Stimulated activated CD8-positive, alpha-beta memory T cell treated with anti-CD3 and anti-CD28 coated beads, Interleukin-15, amount 100 ng/mL, for 4 hours (primary cell): ENCODE results near the gene NRARP.

Source experiments
- DNase-seq, 2 donors: peaks; one replicate each; pipeline ENCODE4 v3.0.0-alpha.2; 2020; ENCODE audit warnings: low read depth in 2 of 2

Gene NRARP

DNA sequence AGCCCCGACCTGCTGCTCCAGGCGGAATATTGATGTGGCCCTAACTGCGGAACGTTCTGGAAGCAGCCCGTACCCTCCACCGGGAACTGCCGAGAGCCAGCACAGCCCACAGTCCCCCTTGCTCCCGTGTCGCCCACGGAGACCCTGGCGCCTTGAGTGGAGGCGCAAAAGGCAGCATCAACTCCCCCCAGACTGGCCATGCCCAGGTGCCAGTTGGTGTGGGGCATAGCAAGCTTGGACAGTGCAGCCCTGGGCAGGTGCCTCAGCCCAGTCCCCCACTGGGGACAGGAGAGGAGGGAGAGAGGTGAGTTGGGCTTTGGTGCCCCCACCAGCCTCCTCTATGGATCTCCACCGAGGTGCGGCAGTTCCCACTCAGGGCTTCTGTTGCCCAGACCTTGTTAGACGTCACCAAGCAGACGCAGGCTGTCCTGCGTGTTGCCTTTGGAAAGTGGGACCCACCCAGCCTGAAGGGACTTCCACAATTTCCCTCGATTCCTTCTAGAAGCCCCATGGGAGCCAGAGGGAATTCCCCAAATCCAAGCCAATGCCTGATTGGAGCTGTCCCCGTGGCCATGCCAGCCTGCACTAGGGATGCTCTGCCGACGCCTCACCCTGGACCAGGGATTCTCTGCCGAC lies 19.8 kb upstream of the NRARP start:
- no peak for DNase-seq

DNA sequence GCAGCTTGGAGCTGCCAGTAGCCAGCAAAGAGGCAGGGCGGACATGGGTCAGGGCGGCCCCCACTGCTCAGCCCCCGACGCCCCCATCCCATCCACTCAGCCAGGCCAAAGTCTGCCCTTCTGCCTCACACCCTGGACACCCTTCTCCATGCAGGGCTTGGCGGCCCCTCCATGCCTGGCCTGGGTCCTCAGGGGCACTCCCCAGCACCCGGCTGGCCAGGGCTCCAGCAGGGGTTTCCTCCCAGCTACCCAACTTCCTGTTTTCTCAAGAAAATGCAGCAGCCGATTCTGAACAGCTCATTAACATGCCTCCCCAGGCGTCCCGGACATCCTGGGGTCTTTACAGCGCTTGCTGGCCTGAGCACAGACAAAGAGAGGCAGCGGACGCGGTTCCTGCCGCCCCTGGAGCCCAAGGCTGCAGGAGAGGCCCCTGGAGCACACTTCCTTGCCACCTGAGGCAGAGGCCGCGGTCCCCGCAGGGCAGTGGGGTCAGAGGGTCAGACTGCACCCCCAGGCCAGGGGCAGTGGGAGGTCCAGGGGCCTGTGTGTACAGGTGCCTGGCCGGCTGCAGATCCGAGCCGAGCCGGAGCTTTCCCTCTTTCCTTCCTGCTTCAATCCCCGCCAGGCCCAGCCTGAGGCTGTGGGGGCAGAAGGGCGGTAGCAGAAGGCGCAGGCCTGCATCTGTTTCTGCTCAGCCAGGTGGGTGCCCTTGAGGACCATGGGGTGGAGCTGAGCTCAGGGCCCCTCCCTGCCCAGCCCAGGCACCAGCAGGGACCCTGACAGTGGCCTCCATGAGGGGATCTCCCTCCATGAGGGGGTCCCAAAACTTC lies 18.7 kb upstream of the NRARP start:
- DNase-seq = no peak

DNA sequence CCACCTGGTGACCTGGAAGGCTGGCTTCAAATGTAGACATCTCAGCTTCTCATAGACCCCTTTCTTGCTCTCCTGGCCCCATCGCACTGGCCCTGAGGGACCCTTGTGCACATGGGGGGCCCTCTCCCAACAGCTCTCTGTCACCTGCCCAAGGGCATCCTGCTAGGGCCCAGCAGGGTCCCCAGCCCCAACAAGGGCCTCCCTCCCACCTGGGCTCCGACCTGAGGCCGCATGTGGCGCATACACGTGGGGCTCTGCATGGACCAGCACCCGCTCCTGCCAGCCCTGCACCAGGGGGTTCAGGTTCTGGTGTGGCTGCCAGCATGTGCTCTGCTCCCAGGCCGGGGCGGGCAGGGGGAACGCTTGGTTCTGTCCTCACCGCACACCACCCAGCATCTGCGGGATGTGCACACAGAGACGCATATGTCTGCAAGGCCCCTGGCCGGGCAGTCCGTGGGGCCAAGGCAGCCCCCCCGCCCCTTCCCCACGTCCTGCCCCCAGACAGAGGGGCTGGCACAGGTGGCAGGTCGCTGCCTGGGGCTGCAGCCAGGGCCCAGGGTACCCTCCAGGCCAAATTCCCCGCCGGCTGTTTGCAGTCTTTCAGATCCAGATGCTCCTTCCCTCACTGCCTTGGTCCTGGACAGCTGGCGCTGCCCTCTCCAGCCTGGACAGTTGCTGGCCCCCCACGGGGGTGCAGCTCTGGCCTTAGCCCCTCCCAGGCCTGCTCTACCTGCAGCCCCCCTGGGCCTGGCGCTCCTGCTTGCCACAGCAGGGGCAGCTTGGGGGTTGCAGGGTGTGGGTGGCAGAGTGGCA lies 17.9 kb upstream of the NRARP start:
- DNase-seq = no peak

DNA sequence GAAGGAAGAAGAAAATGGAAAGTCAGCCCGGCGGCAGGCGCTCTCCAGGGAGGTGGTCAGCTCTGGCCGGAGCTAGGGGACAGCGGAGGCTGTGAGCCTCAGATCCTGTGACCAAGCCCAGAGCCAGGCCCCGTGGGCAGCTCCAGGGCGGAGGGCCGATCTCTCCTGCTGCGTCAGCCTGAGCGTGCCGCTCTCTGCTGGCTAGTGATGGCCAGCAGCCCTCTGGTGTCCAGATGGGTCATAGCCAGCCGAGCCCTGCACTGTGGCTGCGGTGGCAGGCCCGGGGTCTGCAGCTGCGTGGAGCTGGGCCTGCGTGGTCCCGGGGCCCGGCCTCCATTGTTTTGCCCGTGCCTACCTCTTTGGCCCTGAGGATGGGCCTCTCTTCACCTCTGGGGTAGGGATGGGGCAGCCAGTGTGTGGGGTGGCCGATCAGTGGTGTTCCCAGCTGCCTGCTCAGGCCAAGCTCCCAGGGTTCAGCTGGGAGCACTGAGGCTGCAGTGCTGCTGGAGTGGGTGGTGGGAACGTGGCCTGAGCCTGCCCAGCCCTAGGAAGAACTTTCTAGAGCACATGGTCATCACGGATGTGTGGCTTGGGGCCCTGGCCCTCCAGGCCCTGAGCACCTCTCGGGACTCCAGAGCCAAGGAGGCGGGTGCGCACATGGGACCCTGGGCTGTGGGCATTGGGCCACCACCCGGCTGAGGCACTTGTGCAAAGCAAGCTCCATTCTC lies 17.1 kb upstream of the NRARP start:
- DNase-seq = no peak

DNA sequence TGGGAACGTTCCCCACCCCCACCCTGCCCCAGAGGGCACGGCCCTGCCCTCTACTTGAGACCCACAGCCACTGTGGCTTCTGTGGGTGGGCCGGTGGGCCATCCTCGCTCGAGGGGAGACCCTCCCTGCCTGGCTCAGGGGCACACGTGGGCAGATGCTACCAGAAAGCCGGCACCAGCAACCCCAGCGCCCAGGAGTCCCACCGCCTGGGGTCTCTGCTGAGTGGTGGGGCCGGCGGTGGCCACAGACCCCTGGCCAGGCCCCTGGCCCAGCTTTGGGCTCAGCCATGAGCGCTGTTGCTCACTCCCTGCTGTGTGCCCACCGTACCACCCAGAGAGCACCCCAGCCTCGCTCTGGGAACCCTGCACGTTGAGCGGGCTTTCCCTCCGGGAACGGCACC lies 16.5 kb upstream of the NRARP start:
- no peak for DNase-seq

DNA sequence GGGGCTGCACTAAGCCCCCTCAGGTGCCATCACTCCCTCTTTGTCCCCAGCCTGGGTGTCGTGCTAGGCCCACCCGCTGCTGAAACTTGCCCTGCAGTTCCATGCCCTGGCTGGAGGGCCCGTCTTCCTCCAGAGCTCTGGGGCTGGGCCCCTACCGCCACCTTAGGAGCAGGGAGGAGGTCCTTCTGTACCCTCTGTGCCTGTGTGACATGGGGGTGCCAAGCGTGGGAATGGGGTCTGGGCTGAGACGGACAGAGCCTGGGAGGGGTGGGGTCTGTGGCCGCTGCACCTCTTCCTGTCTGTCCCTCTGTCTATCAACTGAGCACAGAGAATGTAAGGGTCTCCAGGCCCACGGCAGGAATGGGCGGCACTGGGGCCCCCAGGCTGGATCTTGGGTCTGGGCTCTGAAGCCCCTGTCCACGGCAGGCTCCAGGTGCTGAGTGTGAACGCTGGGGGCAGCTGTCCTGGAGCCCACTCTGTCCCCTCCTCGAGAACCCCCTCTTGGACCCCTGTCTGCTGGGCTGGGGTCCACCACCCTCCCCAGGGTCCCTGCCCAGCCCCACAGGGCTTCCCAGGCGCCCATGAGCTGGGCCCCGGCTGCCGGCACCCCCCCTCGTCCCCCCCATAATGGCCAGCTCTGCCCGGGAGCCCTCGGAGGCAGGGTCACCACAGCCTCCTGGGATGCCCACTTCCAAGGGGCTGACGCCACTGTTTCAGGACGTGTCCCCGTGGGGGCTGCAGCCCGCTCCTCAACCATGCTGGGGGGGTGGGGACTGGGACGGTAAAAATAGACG lies 15.8 kb upstream of the NRARP start:
- no peak for DNase-seq

DNA sequence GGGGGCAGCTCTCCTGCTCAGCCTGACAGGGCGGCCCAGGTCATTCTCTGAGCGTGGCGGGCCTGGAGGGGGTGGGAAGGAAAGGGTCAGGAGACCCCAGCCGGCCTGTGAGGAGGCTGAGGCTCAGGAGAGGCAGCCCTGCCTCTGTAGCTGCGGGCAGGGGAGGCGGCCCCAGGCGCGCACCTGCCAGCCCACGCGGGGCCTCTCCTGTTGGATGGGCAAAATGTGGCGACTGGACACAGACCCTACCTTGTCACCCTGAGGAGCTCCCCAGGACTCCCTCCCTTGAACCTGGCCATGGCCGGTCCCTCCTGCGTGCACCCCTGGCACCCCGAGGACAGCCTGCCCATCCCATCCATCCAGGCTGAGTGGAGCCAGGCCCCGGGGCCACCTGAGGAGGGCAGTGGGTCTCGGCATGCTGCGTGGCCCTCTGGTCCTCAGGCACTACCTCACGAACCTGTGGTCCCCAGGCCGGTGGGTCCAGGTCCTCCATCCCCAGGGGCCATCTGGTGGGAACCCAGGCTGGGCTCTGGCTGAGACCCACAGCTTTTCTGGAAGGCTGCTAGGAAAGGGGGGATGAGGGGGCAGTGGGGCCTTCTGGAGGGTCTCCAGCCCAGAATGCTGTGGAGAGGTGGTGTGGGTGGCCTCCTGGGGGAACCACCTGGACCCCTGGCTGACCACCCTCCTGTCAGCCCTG lies 15.1 kb upstream of the NRARP start:
- DNase-seq = no peak

DNA sequence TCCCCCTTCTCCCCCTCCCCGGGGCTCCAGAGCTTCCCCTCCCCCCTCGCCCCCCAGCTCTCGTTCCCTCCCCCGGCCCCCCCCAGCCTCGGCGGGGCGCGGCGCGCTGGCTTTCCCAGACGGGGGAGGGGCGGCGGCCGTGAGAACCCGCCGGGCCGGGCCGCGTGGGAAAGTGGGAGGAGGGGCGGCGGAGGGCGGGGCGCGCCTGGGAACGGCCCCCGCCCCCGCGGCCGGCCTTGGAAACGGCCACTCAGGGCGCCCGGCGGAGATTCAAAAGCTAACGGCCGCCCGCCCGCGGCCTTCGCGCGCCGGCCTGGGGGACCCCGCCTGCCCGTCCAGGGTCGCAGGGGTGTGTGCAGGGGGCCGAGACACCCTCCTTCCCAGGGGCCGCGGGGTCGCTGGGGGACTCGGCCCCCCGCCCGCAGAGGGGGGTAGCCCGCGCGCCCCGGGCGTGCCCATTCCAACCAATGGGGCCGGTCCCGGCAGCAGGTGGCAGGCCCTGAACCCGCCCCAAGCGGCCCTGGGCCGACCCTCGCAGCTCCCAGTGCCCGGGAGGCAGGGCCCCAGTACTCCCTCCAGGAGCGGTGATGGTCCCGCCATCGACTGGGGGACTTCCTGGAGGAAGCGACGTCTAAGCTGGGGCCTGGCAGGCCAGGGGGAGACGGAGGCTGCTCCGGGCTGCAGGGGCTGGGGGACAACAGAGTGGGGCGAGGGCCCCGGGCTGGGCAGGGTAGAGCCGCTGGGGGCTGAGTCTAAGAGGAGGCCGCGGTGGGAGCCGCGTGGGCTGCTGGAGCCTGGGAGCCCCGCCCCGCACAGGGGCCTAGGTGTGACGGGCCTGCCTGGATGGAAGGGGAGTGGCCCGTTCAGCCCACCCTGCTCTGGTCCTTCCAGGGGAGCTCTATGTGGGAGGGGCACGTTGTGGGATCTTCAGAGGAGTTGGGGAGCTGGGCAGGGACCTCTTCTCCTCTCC lies 14.2 kb upstream of the NRARP start:
- DNase-seq = no peak

DNA sequence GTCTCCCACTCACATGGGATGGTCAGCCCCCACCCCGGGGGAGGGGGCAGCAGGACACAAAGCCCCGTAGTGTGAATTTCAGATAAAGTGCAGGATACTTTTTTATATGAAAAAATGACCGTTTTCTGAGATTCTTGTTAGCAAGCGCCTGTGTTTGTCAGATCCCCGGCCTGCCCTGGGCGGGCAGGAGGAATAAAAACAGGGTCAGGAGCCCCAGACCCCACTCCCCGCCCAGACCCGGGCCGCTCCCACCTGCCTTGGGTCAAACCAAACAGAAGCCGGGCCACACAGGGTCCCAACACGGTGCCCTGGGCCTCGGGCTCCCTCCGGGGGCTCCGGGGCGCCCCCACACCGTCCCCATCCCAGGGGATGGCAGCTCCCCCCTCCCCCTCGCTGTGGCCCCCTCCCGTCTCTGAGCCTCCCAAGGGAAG lies 13.5 kb upstream of the NRARP start:
- DNase-seq = no peak

DNA sequence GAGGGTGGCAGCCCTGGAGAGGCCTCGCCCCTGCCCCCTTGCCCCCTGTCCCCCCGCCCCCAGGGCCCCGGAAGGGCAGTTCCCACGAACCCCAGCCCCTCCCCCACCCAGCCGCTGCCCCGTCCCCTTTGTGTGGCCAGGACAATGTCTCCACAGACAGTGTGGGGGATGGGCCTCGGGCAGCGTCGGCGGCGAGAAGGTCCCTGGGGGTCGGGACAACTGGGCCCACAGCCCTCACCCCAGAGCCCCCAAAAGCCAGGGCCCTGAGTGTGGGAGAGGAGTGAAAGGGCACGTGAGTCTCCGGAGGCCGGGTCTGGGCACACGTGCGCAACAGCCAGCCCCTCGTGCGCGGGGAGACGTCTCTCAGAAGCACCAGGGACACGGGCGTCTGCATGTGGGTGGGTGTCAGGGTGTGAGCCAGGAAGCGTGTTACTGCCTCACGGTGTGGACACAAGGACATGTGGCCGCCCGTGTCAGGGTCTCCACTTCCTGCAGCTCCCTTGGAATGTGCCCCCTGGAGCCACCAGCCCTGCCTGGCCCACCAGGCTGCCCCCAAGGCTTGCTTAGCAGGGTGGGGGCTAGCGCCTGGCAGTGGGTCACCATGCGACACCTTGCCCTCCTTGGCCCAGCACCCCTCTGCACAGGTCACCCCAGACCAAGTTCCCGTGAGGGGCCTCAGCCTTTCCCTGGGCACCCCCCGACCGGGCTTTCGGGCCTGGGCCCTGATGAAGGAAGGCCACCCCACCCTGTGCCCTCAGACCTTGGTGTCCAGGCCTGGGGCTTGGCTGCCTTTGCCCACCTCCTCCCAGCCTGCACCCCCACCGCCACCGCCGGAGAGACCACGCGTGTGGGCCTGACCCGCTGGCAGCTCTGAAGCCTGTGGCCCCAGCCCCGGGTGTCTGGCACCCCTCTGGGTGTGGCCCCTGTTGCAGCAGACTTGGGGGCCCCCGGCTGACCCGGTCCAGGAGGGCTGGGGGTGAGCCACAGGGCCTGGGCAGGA lies 12.8 kb upstream of the NRARP start:
- no peak for DNase-seq

DNA sequence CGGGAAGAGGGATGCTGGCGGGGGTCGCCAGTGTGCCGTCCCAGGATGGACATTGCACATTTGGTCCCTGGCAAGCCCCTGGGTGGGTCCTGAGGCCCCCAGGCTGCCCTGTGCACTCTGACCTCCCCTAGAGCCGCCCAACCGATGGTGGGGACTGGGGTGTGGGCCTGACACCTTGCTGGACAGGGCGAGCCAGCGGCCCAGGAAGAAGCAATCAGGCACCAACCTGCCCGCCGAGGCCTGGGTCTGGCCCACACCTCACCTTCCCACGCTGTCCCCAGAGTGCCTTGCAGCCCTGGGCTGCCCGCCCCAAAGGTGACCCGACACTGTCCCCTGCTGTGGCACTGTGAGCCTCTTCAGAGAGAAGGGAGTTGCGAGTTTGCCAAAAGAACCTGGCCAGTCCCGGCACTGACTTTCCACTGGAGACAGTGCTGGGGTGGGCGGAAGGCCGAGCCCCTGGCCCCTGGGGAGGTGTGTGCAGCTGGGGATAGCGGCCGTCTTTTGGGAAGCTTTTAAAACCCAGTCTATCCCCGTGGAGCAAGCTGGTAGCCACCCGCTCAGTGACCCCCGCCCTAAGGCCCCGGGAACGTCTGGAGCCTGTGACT lies 12.0 kb upstream of the NRARP start:
- DNase-seq = no peak

DNA sequence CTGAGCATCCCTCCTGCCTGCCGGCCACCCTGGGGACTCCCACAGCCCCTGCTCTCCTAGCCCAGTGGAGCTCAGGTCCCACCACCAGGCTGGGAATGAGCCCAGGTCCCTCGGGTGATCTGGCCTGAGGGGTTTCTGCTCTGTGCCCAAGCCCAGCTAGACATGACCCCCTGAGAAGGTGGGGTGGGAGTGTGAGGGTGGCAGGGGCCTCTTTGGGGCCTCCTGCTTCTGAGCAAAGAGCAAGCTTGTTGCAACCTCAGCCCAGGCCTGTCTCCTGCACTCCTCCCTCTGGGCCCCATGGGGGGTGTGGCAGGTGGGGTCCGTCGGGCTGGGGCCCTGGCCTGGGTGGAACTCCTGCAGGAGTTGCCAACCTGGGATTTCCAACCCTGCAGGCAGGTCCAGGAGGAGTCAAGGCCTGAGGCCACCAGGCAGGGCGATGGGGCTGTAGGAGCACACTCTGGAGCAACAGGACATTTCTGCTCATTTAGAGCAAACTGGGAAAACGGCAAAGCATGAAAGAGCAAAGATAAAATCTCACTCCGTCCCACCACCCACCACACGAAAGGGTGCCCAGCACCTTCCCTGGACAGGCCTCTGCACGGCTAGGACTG lies 11.4 kb upstream of the NRARP start:
- DNase-seq = no peak

DNA sequence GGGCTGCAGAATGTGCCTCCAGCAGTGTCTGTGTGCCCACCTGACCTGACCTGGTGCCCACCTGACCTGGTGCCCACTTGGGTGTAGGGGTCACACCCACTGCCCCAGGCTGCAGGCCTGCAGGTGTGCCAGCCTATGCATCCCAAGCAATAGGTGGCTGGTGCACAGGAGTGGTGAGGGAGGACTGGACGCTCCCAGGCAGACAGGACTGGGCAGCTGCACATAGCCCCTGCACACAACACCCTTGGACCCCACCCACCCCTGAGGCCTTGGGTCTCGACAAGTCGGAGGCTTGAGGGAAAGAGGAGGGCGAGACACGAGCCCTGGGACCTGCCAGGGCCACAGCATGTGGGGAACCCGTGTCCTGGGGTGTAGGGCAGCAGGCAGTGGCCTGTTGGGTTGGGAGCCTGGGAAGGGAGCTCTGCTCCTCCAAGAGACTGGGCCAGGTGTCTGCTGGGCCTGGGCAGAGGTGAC lies 10.8 kb upstream of the NRARP start:
- DNase-seq = no peak

DNA sequence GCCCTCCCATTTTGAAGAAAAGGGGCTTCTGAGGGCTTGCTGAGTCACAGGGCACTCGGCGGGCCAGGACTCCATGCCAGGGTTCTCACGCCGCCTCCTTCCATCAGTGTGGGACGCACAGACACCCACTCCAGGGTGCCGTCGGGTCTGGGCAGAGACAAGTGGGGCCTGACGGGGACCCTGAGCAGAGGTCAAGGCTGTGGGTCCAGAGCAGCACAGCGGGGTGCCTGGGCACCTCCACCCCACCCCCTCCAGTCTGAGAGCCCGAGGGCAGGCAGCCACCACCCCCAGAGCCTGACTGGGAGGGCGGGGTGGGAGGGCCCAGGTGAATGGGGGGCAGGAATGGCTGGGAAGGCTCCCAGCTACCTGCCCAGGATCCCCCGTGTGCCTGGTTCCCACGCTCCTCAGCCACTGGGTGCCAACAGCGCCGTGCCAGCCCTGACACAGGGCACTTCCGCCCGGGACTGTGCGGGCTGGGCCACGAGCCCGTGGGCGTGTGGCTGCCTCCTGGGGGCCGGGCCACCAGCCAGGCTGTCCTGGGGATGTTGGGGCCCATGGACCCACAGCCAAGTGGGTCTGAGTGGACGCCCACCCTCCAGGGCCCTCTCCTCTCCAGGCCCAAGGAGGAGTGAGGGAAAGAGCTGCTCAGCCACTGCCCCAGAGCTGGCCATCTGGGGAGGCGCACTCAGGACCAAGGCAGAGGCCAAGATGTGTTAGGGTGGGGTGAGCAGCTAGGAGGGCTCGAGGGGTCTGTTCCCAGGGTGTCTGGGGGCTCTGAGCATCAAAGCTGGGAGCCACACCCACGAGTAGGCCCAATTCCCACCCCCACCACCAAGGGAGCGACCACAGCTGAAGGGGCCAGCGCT lies 10.1 kb upstream of the NRARP start:
- DNase-seq = no peak

DNA sequence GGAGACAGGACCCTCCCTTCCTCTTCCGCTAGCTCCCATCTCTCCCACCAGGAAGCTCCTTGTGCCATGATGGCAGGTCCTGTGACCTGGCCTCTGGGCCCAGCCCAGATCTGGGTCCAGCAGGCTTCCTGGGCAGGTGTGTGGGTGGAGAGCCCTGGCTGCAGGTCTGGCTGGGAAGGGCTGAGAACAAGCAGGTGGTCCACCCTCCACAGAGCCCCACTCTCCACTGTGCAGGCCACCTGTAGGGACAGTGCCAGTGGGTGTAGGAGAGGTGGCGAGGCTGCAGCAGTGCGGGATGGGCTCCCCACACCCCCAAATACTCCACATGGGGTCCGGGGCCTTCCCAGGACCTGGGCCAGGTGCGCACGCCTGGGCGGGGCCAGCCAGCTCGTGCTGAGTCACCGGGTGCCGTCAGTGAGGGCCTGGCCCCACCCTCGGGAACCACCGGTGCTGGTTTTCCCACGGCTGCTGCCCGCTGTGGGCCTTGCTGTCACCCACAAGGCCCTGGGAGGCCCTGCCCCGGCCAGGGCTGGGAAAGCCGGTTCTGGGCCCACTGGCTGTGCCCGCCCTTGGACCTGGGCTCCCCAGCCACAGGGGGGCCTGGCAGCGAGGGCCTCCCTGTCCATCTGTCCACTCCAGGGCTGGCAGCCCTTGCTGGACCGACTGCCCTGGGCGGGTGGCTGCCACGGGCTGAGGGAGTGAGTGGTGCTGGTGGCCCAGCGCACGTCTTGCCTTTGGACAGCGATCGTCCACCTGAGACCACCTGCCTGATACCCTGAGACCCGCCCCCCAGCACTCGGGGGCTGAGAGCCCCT lies 9.3 kb upstream of the NRARP start:
- DNase-seq = no peak
